HL-60 (cell line): ENCODE data around the gene NASP.
A peak's percentile ranks its signal among the peaks of the same experiment; 100 is the strongest.

Experiments
- DNase-seq, 2 experiments: peaks; one replicate each; pipeline ENCODE4 v3.0.0-alpha.2; 2010 to 2020; ENCODE audit warnings: low read depth in 1 of 2, low spot score in 1 of 2
- H3K27ac ChIP-seq: fragments of 250-450 bp; sonication (Bioruptor Pico); replicated peaks from 2 replicates; pipeline ENCODE4 v1.5.1; 2020; ENCODE audit warnings: mild to moderate bottlenecking, moderate library complexity
- H3K27me3 ChIP-seq: fragments of 250-450 bp; sonication (Bioruptor Pico); 2 replicates; pipeline ENCODE4 v1.5.1; 2021; ENCODE audit warnings: mild to moderate bottlenecking, moderate library complexity; ENCODE audit not compliant: insufficient read depth, poor library complexity, severe bottlenecking
- H3K4me3 ChIP-seq: replicated peaks from 2 replicates; pipeline ENCODE4 v1.5.1; 2011; ENCODE audit warnings: mild to moderate bottlenecking, control low read depth, low read length; ENCODE audit not compliant: insufficient read depth
- CTCF ChIP-seq: IDR thresholded peaks from one replicate; pipeline ENCODE4 v1.5.1; 2011; ENCODE audit warnings: low read length, control low read depth, inconsistent platforms; ENCODE audit not compliant: insufficient read depth
- GABPA ChIP-seq: IDR thresholded peaks from 2 replicates; pipeline ENCODE4 v1.6.1; 2012; ENCODE audit warnings: low read depth
- POLR2AphosphoS5 ChIP-seq: IDR thresholded peaks from 2 replicates; pipeline ENCODE4 v1.6.1; 2012; ENCODE audit warnings: low read depth
- SPI1 ChIP-seq: IDR thresholded peaks from 2 replicates; pipeline ENCODE4 v1.6.1; 2012; ENCODE audit warnings: low read depth, mild to moderate bottlenecking, borderline replicate concordance
- TF ChIP-seq, protein P1 (sequence below): IDR thresholded peaks from 2 replicates; pipeline ENCODE4 v1.6.1; 2012; ENCODE audit warnings: low read depth; ENCODE audit not compliant: insufficient replicate concordance

NASP gene

DNA sequence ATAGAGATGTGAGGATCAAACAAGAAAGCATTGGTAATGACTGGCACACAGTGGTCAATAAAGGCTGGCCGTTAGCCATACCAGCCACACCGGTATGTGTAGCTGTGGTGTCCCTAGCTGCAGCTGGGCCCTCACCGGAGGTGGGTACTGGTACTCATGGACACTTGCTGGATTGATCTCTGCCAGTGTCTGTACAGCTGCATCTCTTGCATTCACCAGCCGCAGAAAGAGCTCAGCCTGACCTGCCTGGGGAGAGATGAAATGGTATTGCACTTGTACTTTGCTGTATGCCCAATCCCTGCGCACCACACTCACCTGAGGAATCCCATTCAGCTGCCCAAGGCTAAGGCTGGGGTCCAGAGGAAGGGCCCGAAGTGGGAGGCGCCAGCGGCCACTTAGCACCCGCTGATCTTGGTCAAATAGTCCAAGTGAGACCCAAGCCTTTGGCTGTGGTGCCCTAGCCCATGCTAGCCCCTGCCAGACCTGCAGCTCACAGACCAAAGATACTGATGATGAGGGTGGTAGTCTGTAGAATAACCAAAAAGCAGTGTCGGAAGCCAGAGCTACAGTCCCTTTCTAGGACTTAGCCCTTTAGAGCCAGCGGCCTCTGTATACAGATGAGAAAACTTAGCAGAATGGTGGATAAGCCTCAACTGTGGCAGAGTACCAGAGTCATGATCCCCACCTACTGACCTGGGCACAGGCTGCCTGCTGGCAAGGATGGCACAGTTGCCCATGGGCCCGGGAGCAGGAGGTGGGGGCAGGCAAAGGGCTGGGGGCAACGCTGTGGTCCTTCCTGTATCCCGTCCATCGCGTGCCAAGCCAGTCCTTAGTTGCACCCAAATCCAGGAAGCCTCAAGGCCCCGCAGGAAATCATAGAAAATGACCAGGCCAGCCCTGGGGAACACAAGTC lies 37.0 kb downstream of the NASP start:
- H3K27ac ChIP-seq: peak overlapping the region; percentile 39; the same call in 1 of the 2 replicates
- no peaks in the 10 kb centered on the region for H3K27me3 ChIP-seq
- TF ChIP-seq GABPA: no peak
- TF ChIP-seq CTCF: no peak
- no peak for TF ChIP-seq POLR2AphosphoS5
- TF ChIP-seq, protein P1, sequence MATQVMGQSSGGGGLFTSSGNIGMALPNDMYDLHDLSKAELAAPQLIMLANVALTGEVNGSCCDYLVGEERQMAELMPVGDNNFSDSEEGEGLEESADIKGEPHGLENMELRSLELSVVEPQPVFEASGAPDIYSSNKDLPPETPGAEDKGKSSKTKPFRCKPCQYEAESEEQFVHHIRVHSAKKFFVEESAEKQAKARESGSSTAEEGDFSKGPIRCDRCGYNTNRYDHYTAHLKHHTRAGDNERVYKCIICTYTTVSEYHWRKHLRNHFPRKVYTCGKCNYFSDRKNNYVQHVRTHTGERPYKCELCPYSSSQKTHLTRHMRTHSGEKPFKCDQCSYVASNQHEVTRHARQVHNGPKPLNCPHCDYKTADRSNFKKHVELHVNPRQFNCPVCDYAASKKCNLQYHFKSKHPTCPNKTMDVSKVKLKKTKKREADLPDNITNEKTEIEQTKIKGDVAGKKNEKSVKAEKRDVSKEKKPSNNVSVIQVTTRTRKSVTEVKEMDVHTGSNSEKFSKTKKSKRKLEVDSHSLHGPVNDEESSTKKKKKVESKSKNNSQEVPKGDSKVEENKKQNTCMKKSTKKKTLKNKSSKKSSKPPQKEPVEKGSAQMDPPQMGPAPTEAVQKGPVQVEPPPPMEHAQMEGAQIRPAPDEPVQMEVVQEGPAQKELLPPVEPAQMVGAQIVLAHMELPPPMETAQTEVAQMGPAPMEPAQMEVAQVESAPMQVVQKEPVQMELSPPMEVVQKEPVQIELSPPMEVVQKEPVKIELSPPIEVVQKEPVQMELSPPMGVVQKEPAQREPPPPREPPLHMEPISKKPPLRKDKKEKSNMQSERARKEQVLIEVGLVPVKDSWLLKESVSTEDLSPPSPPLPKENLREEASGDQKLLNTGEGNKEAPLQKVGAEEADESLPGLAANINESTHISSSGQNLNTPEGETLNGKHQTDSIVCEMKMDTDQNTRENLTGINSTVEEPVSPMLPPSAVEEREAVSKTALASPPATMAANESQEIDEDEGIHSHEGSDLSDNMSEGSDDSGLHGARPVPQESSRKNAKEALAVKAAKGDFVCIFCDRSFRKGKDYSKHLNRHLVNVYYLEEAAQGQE: no peak
- no peak for TF ChIP-seq SPI1
- no peak for DNase-seq
- no peak overlapping the region for H3K4me3 ChIP-seq

DNA sequence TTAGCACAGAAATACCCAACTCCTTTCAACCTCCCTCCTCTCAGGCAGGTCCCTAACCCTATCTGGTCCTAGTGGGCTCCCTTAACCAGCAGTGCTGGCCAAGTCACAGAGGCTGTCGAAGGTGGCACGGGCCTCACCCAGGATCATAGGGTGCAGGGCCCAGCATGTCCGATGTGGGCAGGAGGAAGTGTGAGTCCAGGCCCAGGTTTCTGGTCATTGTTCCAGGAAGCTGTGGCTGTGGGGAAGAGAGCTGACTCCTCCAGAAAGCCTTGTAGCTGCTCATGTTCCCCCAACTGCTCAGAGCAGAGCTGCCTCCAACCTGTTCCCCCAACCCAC lies 37.6 kb downstream of the NASP start:
- peak; percentile 39 to 41 for DNase-seq
- Histone ChIP-seq H3K4me3 (no peak overlapping the region), H3K27ac (peak overlapping the region; percentile 39; the same call in 1 of the 2 replicates), H3K27me3 (no peaks in the 10 kb centered on the region)
- TF ChIP-seq, protein P1: no peak
- peak; percentile 34; the same call in 1 of the 2 replicates for TF ChIP-seq SPI1

- peak overlapping the region; percentile 39; the same call in 1 of the 2 replicates for H3K27ac ChIP-seq
- DNase-seq: no peak
Measured at GRCh38 chr1:45621895-45622523, 38.2 kb downstream of the NASP start.

GRCh38 chr1:45622524-45623394 lies 38.9 kb downstream of the NASP start:
- TF ChIP-seq CTCF (no peak), POLR2AphosphoS5 (no peak; the same call in 1 of the 2 replicates), SPI1 (no peak), GABPA (no peak)
- TF ChIP-seq, protein P1: no peak
- H3K27me3 ChIP-seq: no peaks in the 10 kb centered on the region
- H3K4me3 ChIP-seq: no peak overlapping the region
- DNase-seq: no peak
- H3K27ac ChIP-seq: no peak overlapping the region

More at GRCh38 chr1:45621895-45622523, 38.2 kb downstream of the NASP start:
- no peaks in the 10 kb centered on the region for H3K27me3 ChIP-seq
- TF ChIP-seq SPI1: no peak
- no peak overlapping the region for H3K4me3 ChIP-seq
